Panc1 (cell line): ENCODE measurements around the gene CXCL11. TPM values are rescaled to one million over a fixed set of nuclear protein-coding genes. Genes with fewer than 3 reads are reported as not detected.

Experiments
- ATAC-seq: fragments of 200-7000 bp; cut with Tn5 transposase; 2 replicates; pipeline ENCODE4 v1.9.1; 2020; ENCODE audit warnings: mild to moderate bottlenecking, moderate library complexity
- BruUV-seq: library from RNA; stranded (reverse); fragments of 400-500 nt; replicated peaks from 2 replicates; lab custom pipeline; 2021; lab: Mats Ljungman, UMichigan
- CTCF ChIA-PET: fragments of 300-600 bp; sonication (Branson Sonifier 250); formaldehyde crosslinking; loops from one replicate; lab custom pipeline; 2022; ENCODE audit warnings: antibody characterized with exemption; lab: Charles Lee
- POLR2A ChIA-PET: fragments of 300-600 bp; sonication (Branson Sonifier 250); formaldehyde crosslinking; loops from one replicate; lab custom pipeline; 2022; ENCODE audit warnings: antibody characterized with exemption; lab: Charles Lee
- DNase-seq: peaks from one replicate; pipeline ENCODE4 v3.0.0-alpha.2; 2010; ENCODE audit warnings: low read depth, low spot score
- H3K27ac ChIP-seq: 2 replicates; pipeline ENCODE4 v1.5.1; 2011; ENCODE audit warnings: mild to moderate bottlenecking, low read length, inconsistent platforms
- H3K27me3 ChIP-seq: fragments of 200-500 bp; sonication (Bioruptor generic); 2 replicates; pipeline ENCODE4 v1.6.0; 2014; ENCODE audit warnings: low read length, inconsistent platforms; ENCODE audit not compliant: control insufficient read depth, insufficient read depth
- H3K36me3 ChIP-seq: fragments of 200-500 bp; sonication (Bioruptor generic); 2 replicates; pipeline ENCODE4 v1.5.1; 2014; ENCODE audit warnings: inconsistent platforms, mild to moderate bottlenecking, low read length, moderate library complexity; ENCODE audit not compliant: control insufficient read depth, insufficient read depth
- H3K4me1 ChIP-seq: 2 replicates; pipeline ENCODE4 v1.5.1; 2011; ENCODE audit warnings: inconsistent platforms, mild to moderate bottlenecking, low read length, moderate library complexity; ENCODE audit not compliant: control insufficient read depth, insufficient read depth
- H3K4me3 ChIP-seq, 2 experiments: 2 replicates each; pipeline ENCODE4 v1.5.1; 2011 to 2012; ENCODE audit warnings: low read depth in 2 of 2, low read length in 2 of 2, mild to moderate bottlenecking in 2 of 2, inconsistent platforms in 1 of 2, moderate library complexity in 1 of 2
- H3K9me3 ChIP-seq: fragments of 200-500 bp; sonication (Bioruptor generic); 2 replicates; pipeline ENCODE4 v1.5.1; 2014; ENCODE audit warnings: low read depth, mild to moderate bottlenecking, inconsistent platforms, low read length, moderate library complexity; ENCODE audit not compliant: control insufficient read depth, insufficient read depth
- CTCF ChIP-seq: fragments of 450-650 bp; IDR thresholded peaks from 2 replicates; pipeline ENCODE4 v1.5.1; 2017; ENCODE audit warnings: mild to moderate bottlenecking
- POLR2AphosphoS5 ChIP-seq: IDR thresholded peaks from 2 replicates; pipeline ENCODE4 v1.6.1; 2012; ENCODE audit warnings: mild to moderate bottlenecking, low read depth, low read length, moderate library complexity
- REST ChIP-seq, 2 experiments: IDR thresholded peaks; 2 replicates each; pipeline ENCODE4 v1.6.1; 2011 to 2012; ENCODE audit warnings: low read depth in 2 of 2, control low read depth in 1 of 2, low read length in 1 of 2, mild to moderate bottlenecking in 1 of 2, moderate library complexity in 1 of 2; ENCODE audit not compliant: insufficient read depth in 1 of 2
- SIN3A ChIP-seq: IDR thresholded peaks from 2 replicates; pipeline ENCODE4 v1.6.1; 2012; ENCODE audit warnings: low read depth, mild to moderate bottlenecking, low read length, moderate library complexity, borderline replicate concordance; ENCODE audit not compliant: insufficient read depth
- TCF7L2 ChIP-seq: IDR thresholded peaks from 2 replicates; pipeline ENCODE4 v1.6.1; 2011; ENCODE audit warnings: mild to moderate bottlenecking, low read depth, low read length, inconsistent platforms
- in situ Hi-C: cut with HindIII; loops from 2 replicates; pipeline ENCODE4 v1.10.0; 2016; ENCODE audit warnings: low sequenced_read_pairs, low pct_unique_long_range_greater_than_20kb
- intact Hi-C: fragments of 100-400 bp; cut with micrococcal nuclease; formaldehyde crosslinking; loops from one replicate; pipeline ENCODE4 v1.10.0; 2022; ENCODE audit not compliant: unreplicated experiment
- total RNA-seq: library from RNA; stranded (reverse); gene quantifications from one replicate; pipeline ENCODE4 v1.2.1, GENCODE V29; 2021; ENCODE audit not compliant: unreplicated experiment

The CXCL11 gene
- total RNA-seq, 1 experiment from 2014 or later = not detected

- no peak for DNase-seq
- ChIA-PET CTCF (no interaction called here), POLR2A (no interaction called here)
- no TSS peak for BruUV-seq
- Histone ChIP-seq H3K4me1 (no peaks in the 10 kb centered on the region), H3K4me3 (no peak overlapping the region), H3K27ac (no peak overlapping the region), H3K27me3 (no peaks in the 10 kb centered on the region), H3K9me3 (no peaks in the 10 kb centered on the region), H3K36me3 (no peaks in the 10 kb centered on the region)
- in situ Hi-C loops = no loop called here
- ATAC-seq = no peak
- intact Hi-C loops = no loop called here
- TF ChIP-seq POLR2AphosphoS5 (no peak), REST (IDR thresholded peaks at IDR 0.05; ENCODE audit: insufficient read depth in 1 of 2, low read depth in 2 of 2, low read length in 1 of 2) (no peak), TCF7L2 (no peak), SIN3A (no peak), CTCF (no peak)
These were observed 36.9 kb upstream of the CXCL11 start for GRCh38 chr4:76072760-76073159.

GRCh38 chr4:76067652-76068286 is 31.9 kb upstream of the CXCL11 start:
- Histone ChIP-seq H3K36me3 (no peaks in the 10 kb centered on the region), H3K4me1 (no peaks in the 10 kb centered on the region), H3K27me3 (no peaks in the 10 kb centered on the region), H3K9me3 (no peaks in the 10 kb centered on the region), H3K4me3 (no peak overlapping the region), H3K27ac (no peak overlapping the region)
- ChIA-PET CTCF (no interaction called here), POLR2A (no interaction called here)
- BruUV-seq = no TSS peak
- intact Hi-C loops = loop anchor here (1.0 kb wide), 1 partner anchor 71 kb away; no protein-coding TSS in a partner anchor
- in situ Hi-C loops = no loop called here
- DNase-seq = peak; percentile 36
- peak; percentile 90 for ATAC-seq
- TF ChIP-seq CTCF (peak; percentile 80), SIN3A (no peak)
